GM12878 (cell line): ENCODE data around the gene HS3ST3B1. TPM values are rescaled to one million over a fixed set of nuclear protein-coding genes. Genes with fewer than 3 reads are reported as not detected.
A peak's percentile ranks its signal among the peaks of the same experiment; 100 is the strongest.

Experiments
- ATAC-seq: fragments of 200-7000 bp; cut with Tn5 transposase; 3 replicates; pipeline ENCODE4 v1.9.1; 2020; ENCODE audit warnings: mild to moderate bottlenecking, moderate library complexity
- BruUV-seq: library from RNA; stranded (reverse); fragments of 400-500 nt; replicated peaks from 2 replicates; lab custom pipeline; 2021; lab: Mats Ljungman, UMichigan
- CTCF ChIA-PET: fragments of 300-600 bp; sonication (Branson Sonifier 250); formaldehyde crosslinking; extraction: SDS; loops from one replicate; lab custom pipeline; 2021; ENCODE audit warnings: inconsistent platforms; lab: Yijun Ruan, JAX
- POLR2A ChIA-PET: fragments of 350-600 bp; formaldehyde crosslinking; extraction: SDS; loops from one replicate; lab custom pipeline; 2021; ENCODE audit warnings: inconsistent platforms; lab: Charles Lee
- RAD21 ChIA-PET: fragments of 300-600 bp; sonication (Branson Sonifier 250); formaldehyde crosslinking; loops from one replicate; lab custom pipeline; 2023; ENCODE audit warnings: antibody characterized with exemption; ENCODE audit not compliant: unreplicated experiment; lab: Charles Lee
- SMC1A ChIA-PET: fragments of 300-600 bp; sonication (Branson Sonifier 250); formaldehyde crosslinking; loops from one replicate; lab custom pipeline; 2023; ENCODE audit not compliant: unreplicated experiment, uncharacterized antibody; lab: Charles Lee
- DNase-seq: peaks from one replicate; pipeline ENCODE4 v3.0.0-alpha.2; 2011; ENCODE audit warnings: low read depth, low spot score
- FAIRE-seq: peaks from 3 replicates; lab custom pipeline; 2011; peaks lifted over from hg19 to GRCh38; lab: Jason Lieb, UNC
- H2AFZ ChIP-seq: 2 replicates; pipeline ENCODE4 v1.6.0; 2011; ENCODE audit warnings: low read depth, low read length, control low read depth; ENCODE audit not compliant: control insufficient read depth
- H3K27ac ChIP-seq: 2 replicates; pipeline ENCODE4 v1.5.1; 2011; ENCODE audit warnings: control low read depth; ENCODE audit not compliant: control insufficient read depth, insufficient read depth
- H3K27me3 ChIP-seq, 2 experiments: replicated peaks in 1 of 2; 2 replicates each; pipeline versions ENCODE4 v1.6.0 to v1.6.1; 2011; ENCODE audit warnings: low read length in 1 of 2; ENCODE audit not compliant: control insufficient read depth in 2 of 2, insufficient read depth in 2 of 2
- H3K36me3 ChIP-seq, 2 experiments: 2 replicates each; pipeline ENCODE4 v1.5.1; 2011; ENCODE audit warnings: low read length in 1 of 2; ENCODE audit not compliant: control insufficient read depth in 2 of 2, insufficient read depth in 2 of 2
- H3K4me1 ChIP-seq: 2 replicates; pipeline ENCODE4 v1.6.1; 2011; ENCODE audit warnings: mild to moderate bottlenecking, low read length, moderate library complexity, mixed read lengths; ENCODE audit not compliant: control insufficient read depth, insufficient read depth
- H3K4me2 ChIP-seq: 2 replicates; pipeline ENCODE4 v1.6.0; 2011; ENCODE audit warnings: control low read depth; ENCODE audit not compliant: control insufficient read depth, insufficient read depth
- H3K4me3 ChIP-seq: fragments of 200-600 bp; sonication (generic); 2 replicates; pipeline ENCODE4 v1.5.1; 2016
- H3K79me2 ChIP-seq: 2 replicates; pipeline ENCODE4 v1.6.0; 2011; ENCODE audit warnings: low read length; ENCODE audit not compliant: control insufficient read depth, insufficient read depth
- H3K9ac ChIP-seq: 2 replicates; pipeline ENCODE4 v1.8.0; 2011; ENCODE audit warnings: low read length, control low read depth, mixed read lengths; ENCODE audit not compliant: control insufficient read depth, insufficient read depth
- H3K9me3 ChIP-seq: replicated peaks from 3 replicates; pipeline ENCODE4 v1.5.1; 2011; ENCODE audit warnings: mild to moderate bottlenecking, low read length; ENCODE audit not compliant: control insufficient read depth, insufficient read depth
- H4K20me1 ChIP-seq: 2 replicates; pipeline ENCODE4 v1.6.0; 2011; ENCODE audit not compliant: control insufficient read depth, insufficient read depth
- BCL11A ChIP-seq: IDR thresholded peaks from 2 replicates; pipeline ENCODE4 v1.6.1; 2011; ENCODE audit warnings: low read depth, low read length
- EGR1 ChIP-seq, 2 experiments: IDR thresholded peaks; 1 replicate in 1 of 2; 2 replicates in 1 of 2; pipeline ENCODE4 v1.6.1; 2011 to 2012; ENCODE audit warnings: low read depth in 2 of 2, low read length in 2 of 2, borderline replicate concordance in 1 of 2, mild to moderate bottlenecking in 1 of 2, moderate library complexity in 1 of 2
- EP300 ChIP-seq, 2 experiments: fragments of 150-350 bp in 1 of 2; IDR thresholded peaks; 2 replicates each; pipeline ENCODE4 v1.6.1; 2011 to 2012; ENCODE audit warnings: low read depth in 2 of 2, low read length in 2 of 2, borderline replicate concordance in 1 of 2, improper control_type of control experiment in 1 of 2, inconsistent platforms in 1 of 2; ENCODE audit not compliant: control insufficient read depth in 1 of 2
- HDGF ChIP-seq: fragments of 450-650 bp; IDR thresholded peaks from 2 replicates; pipeline ENCODE4 v1.6.1; 2016; ENCODE audit warnings: antibody characterized with exemption
- MYC ChIP-seq: IDR thresholded peaks from 2 replicates; pipeline ENCODE4 v1.6.1; 2011; ENCODE audit warnings: mild to moderate bottlenecking, low read length, moderate library complexity, inconsistent platforms; ENCODE audit not compliant: insufficient read depth, insufficient replicate concordance, insufficient read length, severe bottlenecking
- NBN ChIP-seq: fragments of 450-650 bp; IDR thresholded peaks from 2 replicates; pipeline ENCODE4 v1.6.1; 2016
- NFYA ChIP-seq: IDR thresholded peaks from 2 replicates; pipeline ENCODE4 v1.6.1; 2011; ENCODE audit warnings: low read depth, mild to moderate bottlenecking, low read length, improper control_type of control experiment, borderline replicate concordance
- RUNX3 ChIP-seq: IDR thresholded peaks from 2 replicates; pipeline ENCODE4 v1.6.1; 2012; ENCODE audit warnings: low read length, inconsistent platforms
- SMC3 ChIP-seq: IDR thresholded peaks from 2 replicates; pipeline ENCODE4 v1.6.1; 2011; ENCODE audit warnings: low read length, improper control_type of control experiment, borderline replicate concordance
- WRNIP1 ChIP-seq: IDR thresholded peaks from 2 replicates; pipeline ENCODE4 v1.6.1; 2011; ENCODE audit warnings: low read depth, low read length, improper control_type of control experiment, borderline replicate concordance
- ZZZ3 ChIP-seq: IDR thresholded peaks from 2 replicates; pipeline ENCODE4 v1.6.1; 2011; ENCODE audit warnings: low read depth; ENCODE audit not compliant: control insufficient read depth, insufficient read length
- WGBS: methylation state at CpG from one replicate; pipeline ENCODE4 v1.1.6; 2016; ENCODE audit warnings: low lambda C conversion rate; ENCODE audit not compliant: insufficient replicate concordance, insufficient coverage; ENCODE audit errors: missing lambda C conversion rate; 5-methylcytosine and 5-hydroxymethylcytosine counted together
- in situ Hi-C: fragments of 300-500 bp; cut with MboI; formaldehyde crosslinking; loops from 9 replicates; pipeline ENCODE4 v1.14.3; 2018; ENCODE audit warnings: mixed read lengths
- intact Hi-C: fragments of 100-400 bp; cut with micrococcal nuclease; formaldehyde crosslinking; loops from one replicate; pipeline ENCODE4 v1.14.2; 2022; ENCODE audit not compliant: unreplicated experiment
- polyA plus RNA-seq, 11 experiments: library from polyadenylated mRNA; depleted of rRNA in 4 of 11; unstranded in 6 of 11; stranded (reverse) in 5 of 11; fragments of >200 nt; fragmentation: Nextera tagmentation in 4 of 11; fragmentation: Illumina TruSeq in 1 of 11; extraction: Ambion mirVana in 4 of 11; extraction: Trizol in 1 of 11; gene quantifications; 1 replicate in 1 of 11; 2 replicates in 10 of 11; pipeline versions ENCODE4 v1.2.1 to v1.2.3, GENCODE V29; 2011 to 2016; ENCODE audit warnings: inconsistent platforms in 2 of 11, missing spikeins in 2 of 11, low read depth in 1 of 11
- total RNA-seq, 4 experiments: library from RNA; depleted of rRNA in 3 of 4; stranded (reverse); fragments of >200 nt in 3 of 4; fragmentation: Illumina TruSeq in 1 of 4; extraction: Trizol in 1 of 4; gene quantifications; 2 replicates each; pipeline versions ENCODE4 v1.2.1 to v1.2.3, GENCODE V29; 2013 to 2021
- TF ChIP-seq, protein P1 (sequence below): fragments of 450-650 bp; IDR thresholded peaks from 2 replicates; pipeline ENCODE4 v1.6.1; 2018; ENCODE audit warnings: mild to moderate bottlenecking, low read depth, moderate library complexity; ENCODE audit not compliant: partially characterized antibody
- TF ChIP-seq, protein P2 (sequence below): fragments of 450-650 bp; IDR thresholded peaks from 2 replicates; pipeline ENCODE4 v1.6.1; 2017; ENCODE audit warnings: mild to moderate bottlenecking, moderate library complexity
- TF ChIP-seq, protein P3 (sequence below): fragments of 450-650 bp; IDR thresholded peaks from 2 replicates; pipeline ENCODE4 v1.6.1; 2017; ENCODE audit warnings: borderline replicate concordance

HS3ST3B1 gene
- total and polyA plus RNA-seq, 10 of the 15 experiments (the other 5 are each of a cell fraction or from before 2014, with no cell fraction given): 0.03 to 0.14 (median 0.06) TPM; not detected in 3

- in situ Hi-C loops: no loop called here
- DNase-seq: peak; percentile 26
- Histone ChIP-seq H3K27me3 (no peaks in the 10 kb centered on the region), H3K27ac (no peak overlapping the region), H3K4me1 (peaks cover 9% of the 10 kb centered on the region), H2AFZ (no peak overlapping the region), H3K79me2 (no peaks in the 10 kb centered on the region), H3K9me3 (no peaks in the 10 kb centered on the region), H3K9ac (no peak overlapping the region), H4K20me1 (no peaks in the 10 kb centered on the region), H3K4me3 (no peak overlapping the region), H3K4me2 (peak overlapping the region; percentile 28; the same call in 1 of the 2 replicates), H3K36me3 (no peaks in the 10 kb centered on the region)
- POLR2A ChIA-PET: no interaction called here
- intact Hi-C loops: no loop called here
- peak; percentile 65 for ATAC-seq
- CTCF ChIA-PET: no interaction called here
- FAIRE-seq: peak; percentile 84
- no TSS peak for BruUV-seq
- WGBS: 3% methylated on average over 8 of the region's 8 CpGs
- RAD21 ChIA-PET: no interaction called here
- SMC1A ChIA-PET: no interaction called here
- TF ChIP-seq NFYA (no peak), SMC3 (0 out of 2 replicates have a peak, but pooled peaks have one; percentile 9), WRNIP1 (no peak), BCL11A (0 out of 2 replicates have a peak, but pooled peaks have one; percentile 56), EGR1 (IDR thresholded peaks at IDR 0.05; ENCODE audit: borderline replicate concordance in 1 of 2, low read depth in 2 of 2, low read length in 2 of 2) (no peak), ZZZ3 (no peak), HDGF (no peak), RUNX3 (peak; percentile 62), NBN (no peak), MYC (no peak), EP300 (IDR thresholded peaks at IDR 0.05; ENCODE audit: borderline replicate concordance in 1 of 2, control insufficient read depth in 1 of 2, low read depth in 2 of 2, low read length in 2 of 2) (0 out of 4 replicates have a peak, but pooled peaks of 1 of the 2 experiments have one; percentile 18)
- TF ChIP-seq, protein P1, sequence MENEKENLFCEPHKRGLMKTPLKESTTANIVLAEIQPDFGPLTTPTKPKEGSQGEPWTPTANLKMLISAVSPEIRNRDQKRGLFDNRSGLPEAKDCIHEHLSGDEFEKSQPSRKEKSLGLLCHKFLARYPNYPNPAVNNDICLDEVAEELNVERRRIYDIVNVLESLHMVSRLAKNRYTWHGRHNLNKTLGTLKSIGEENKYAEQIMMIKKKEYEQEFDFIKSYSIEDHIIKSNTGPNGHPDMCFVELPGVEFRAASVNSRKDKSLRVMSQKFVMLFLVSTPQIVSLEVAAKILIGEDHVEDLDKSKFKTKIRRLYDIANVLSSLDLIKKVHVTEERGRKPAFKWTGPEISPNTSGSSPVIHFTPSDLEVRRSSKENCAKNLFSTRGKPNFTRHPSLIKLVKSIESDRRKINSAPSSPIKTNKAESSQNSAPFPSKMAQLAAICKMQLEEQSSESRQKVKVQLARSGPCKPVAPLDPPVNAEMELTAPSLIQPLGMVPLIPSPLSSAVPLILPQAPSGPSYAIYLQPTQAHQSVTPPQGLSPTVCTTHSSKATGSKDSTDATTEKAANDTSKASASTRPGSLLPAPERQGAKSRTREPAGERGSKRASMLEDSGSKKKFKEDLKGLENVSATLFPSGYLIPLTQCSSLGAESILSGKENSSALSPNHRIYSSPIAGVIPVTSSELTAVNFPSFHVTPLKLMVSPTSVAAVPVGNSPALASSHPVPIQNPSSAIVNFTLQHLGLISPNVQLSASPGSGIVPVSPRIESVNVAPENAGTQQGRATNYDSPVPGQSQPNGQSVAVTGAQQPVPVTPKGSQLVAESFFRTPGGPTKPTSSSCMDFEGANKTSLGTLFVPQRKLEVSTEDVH: no peak
- TF ChIP-seq, protein P2, sequence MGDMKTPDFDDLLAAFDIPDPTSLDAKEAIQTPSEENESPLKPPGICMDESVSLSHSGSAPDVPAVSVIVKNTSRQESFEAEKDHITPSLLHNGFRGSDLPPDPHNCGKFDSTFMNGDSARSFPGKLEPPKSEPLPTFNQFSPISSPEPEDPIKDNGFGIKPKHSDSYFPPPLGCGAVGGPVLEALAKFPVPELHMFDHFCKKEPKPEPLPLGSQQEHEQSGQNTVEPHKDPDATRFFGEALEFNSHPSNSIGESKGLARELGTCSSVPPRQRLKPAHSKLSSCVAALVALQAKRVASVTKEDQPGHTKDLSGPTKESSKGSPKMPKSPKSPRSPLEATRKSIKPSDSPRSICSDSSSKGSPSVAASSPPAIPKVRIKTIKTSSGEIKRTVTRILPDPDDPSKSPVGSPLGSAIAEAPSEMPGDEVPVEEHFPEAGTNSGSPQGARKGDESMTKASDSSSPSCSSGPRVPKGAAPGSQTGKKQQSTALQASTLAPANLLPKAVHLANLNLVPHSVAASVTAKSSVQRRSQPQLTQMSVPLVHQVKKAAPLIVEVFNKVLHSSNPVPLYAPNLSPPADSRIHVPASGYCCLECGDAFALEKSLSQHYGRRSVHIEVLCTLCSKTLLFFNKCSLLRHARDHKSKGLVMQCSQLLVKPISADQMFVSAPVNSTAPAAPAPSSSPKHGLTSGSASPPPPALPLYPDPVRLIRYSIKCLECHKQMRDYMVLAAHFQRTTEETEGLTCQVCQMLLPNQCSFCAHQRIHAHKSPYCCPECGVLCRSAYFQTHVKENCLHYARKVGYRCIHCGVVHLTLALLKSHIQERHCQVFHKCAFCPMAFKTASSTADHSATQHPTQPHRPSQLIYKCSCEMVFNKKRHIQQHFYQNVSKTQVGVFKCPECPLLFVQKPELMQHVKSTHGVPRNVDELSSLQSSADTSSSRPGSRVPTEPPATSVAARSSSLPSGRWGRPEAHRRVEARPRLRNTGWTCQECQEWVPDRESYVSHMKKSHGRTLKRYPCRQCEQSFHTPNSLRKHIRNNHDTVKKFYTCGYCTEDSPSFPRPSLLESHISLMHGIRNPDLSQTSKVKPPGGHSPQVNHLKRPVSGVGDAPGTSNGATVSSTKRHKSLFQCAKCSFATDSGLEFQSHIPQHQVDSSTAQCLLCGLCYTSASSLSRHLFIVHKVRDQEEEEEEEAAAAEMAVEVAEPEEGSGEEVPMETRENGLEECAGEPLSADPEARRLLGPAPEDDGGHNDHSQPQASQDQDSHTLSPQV: no peak
- TF ChIP-seq, protein P3, sequence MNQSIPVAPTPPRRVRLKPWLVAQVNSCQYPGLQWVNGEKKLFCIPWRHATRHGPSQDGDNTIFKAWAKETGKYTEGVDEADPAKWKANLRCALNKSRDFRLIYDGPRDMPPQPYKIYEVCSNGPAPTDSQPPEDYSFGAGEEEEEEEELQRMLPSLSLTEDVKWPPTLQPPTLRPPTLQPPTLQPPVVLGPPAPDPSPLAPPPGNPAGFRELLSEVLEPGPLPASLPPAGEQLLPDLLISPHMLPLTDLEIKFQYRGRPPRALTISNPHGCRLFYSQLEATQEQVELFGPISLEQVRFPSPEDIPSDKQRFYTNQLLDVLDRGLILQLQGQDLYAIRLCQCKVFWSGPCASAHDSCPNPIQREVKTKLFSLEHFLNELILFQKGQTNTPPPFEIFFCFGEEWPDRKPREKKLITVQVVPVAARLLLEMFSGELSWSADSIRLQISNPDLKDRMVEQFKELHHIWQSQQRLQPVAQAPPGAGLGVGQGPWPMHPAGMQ: no peak
These were observed 58.5 kb downstream of the HS3ST3B1 start for GRCh38 chr17:14359163-14360020.
